Measurements from ENCODE around the gene FRMD3.

FRMD3 gene

GRCh38 chr9:83220730-83221129, 317.5 kb downstream of the FRMD3 start:
- TF ChIP-seq, protein P1, sequence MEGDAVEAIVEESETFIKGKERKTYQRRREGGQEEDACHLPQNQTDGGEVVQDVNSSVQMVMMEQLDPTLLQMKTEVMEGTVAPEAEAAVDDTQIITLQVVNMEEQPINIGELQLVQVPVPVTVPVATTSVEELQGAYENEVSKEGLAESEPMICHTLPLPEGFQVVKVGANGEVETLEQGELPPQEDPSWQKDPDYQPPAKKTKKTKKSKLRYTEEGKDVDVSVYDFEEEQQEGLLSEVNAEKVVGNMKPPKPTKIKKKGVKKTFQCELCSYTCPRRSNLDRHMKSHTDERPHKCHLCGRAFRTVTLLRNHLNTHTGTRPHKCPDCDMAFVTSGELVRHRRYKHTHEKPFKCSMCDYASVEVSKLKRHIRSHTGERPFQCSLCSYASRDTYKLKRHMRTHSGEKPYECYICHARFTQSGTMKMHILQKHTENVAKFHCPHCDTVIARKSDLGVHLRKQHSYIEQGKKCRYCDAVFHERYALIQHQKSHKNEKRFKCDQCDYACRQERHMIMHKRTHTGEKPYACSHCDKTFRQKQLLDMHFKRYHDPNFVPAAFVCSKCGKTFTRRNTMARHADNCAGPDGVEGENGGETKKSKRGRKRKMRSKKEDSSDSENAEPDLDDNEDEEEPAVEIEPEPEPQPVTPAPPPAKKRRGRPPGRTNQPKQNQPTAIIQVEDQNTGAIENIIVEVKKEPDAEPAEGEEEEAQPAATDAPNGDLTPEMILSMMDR (conservative IDR thresholded peaks at IDR 0.05) = no peak
- H3K27ac ChIP-seq = no peak overlapping the region

- TF ChIP-seq, protein P1 (conservative IDR thresholded peaks at IDR 0.05) = peak; percentile 28; the same call in 1 of the 2 replicates
- peak overlapping the region; percentile 69 for H3K27ac ChIP-seq
Measured at GRCh38 chr9:83219924-83220438, 318.2 kb downstream of the FRMD3 start.

GRCh38 chr9:83219154-83219923, 318.9 kb downstream of the FRMD3 start:
- peak overlapping the region; percentile 69 for H3K27ac ChIP-seq

GRCh38 chr9:83218411-83219090, 319.6 kb downstream of the FRMD3 start:
- H3K27ac ChIP-seq = peak overlapping the region; percentile 69

More at GRCh38 chr9:83219154-83219923, 318.9 kb downstream of the FRMD3 start:
- TF ChIP-seq, protein P1 (conservative IDR thresholded peaks at IDR 0.05) = peak; percentile 71

GRCh38 chr9:83209188-83209731, 328.9 kb downstream of the FRMD3 start:
- H3K27ac ChIP-seq = no peak overlapping the region

More at GRCh38 chr9:83218411-83219090, 319.6 kb downstream of the FRMD3 start:
- TF ChIP-seq, protein P1 (conservative IDR thresholded peaks at IDR 0.05) = no peak

GRCh38 chr9:83208065-83208850, 329.9 kb downstream of the FRMD3 start:
- H3K27ac ChIP-seq = no peak overlapping the region
- TF ChIP-seq, protein P1 (conservative IDR thresholded peaks at IDR 0.05) = no peak

More at GRCh38 chr9:83209188-83209731, 328.9 kb downstream of the FRMD3 start:
- TF ChIP-seq, protein P1 (conservative IDR thresholded peaks at IDR 0.05) = no peak

All from VCaP (cell line).